NCI-H526 treated with DMSO at 0.1 percent for 48 hours (cell line): ENCODE data around the gene ADGRF1.
A peak's percentile ranks its signal among the peaks of the same experiment; 100 is the strongest.
"Not testable (repeated sequence)": the region's sequence is repeated elsewhere in the genome, so short reads cannot be mapped to it uniquely, and the experiment has no call there.

Experiments
- DNase-seq: peaks from one replicate; lab custom pipeline; 2025; lab: John Stamatoyannopoulos, UW

ADGRF1 gene

GRCh38 chr6:47061309-47062300, 19.5 kb upstream of the ADGRF1 start:
- no peak for DNase-seq

- DNase-seq: no peak
Observed at GRCh38 chr6:47059216-47059885, 17.2 kb upstream of the ADGRF1 start.

GRCh38 chr6:47057830-47058540, 15.9 kb upstream of the ADGRF1 start:
- no peak for DNase-seq

- no peak for DNase-seq
Observed at GRCh38 chr6:47056832-47057231, 14.7 kb upstream of the ADGRF1 start.

GRCh38 chr6:47054302-47054701, 12.2 kb upstream of the ADGRF1 start:
- DNase-seq: not testable (repeated sequence)

- DNase-seq: no peak
Observed at GRCh38 chr6:47048638-47049037, 6.5 kb upstream of the ADGRF1 start.

- DNase-seq: peak; percentile 88
Observed at GRCh38 chr6:47047479-47048407, 5.6 kb upstream of the ADGRF1 start.

GRCh38 chr6:47047097-47047478, 5.0 kb upstream of the ADGRF1 start:
- no peak for DNase-seq

- DNase-seq: no peak
Observed at GRCh38 chr6:47044397-47044796, 2.3 kb upstream of the ADGRF1 start.

- DNase-seq: no peak
Observed at GRCh38 chr6:47043286-47043685, 1.2 kb upstream of the ADGRF1 start.

- no peak for DNase-seq
Observed at GRCh38 chr6:47041741-47042140, 391 bp downstream of the ADGRF1 start.

- peak; percentile 96 for DNase-seq
Observed at GRCh38 chr6:47034926-47035325, 7.2 kb downstream of the ADGRF1 start.

- no peak for DNase-seq
Observed at GRCh38 chr6:47034421-47034820, 7.7 kb downstream of the ADGRF1 start.

- DNase-seq: no peak
Observed at GRCh38 chr6:47032974-47033765, 9.0 kb downstream of the ADGRF1 start.

GRCh38 chr6:47031656-47032055, 10.5 kb downstream of the ADGRF1 start:
- no peak for DNase-seq

- no peak for DNase-seq
Observed at GRCh38 chr6:47029865-47030561, 12.1 kb downstream of the ADGRF1 start.

- DNase-seq: no peak
Observed at GRCh38 chr6:47028835-47029360, 13.2 kb downstream of the ADGRF1 start.

GRCh38 chr6:47027315-47027714, 14.8 kb downstream of the ADGRF1 start:
- no peak for DNase-seq

GRCh38 chr6:47026679-47027078, 15.5 kb downstream of the ADGRF1 start:
- DNase-seq: no peak

GRCh38 chr6:47023573-47023972, 18.6 kb downstream of the ADGRF1 start:
- no peak for DNase-seq
